K562 (cell line): Measurements from ENCODE around the gene ZDHHC1. TPM values are rescaled to one million over a fixed set of nuclear protein-coding genes. Genes with fewer than 3 reads are reported as not detected.
A peak's percentile ranks its signal among the peaks of the same experiment; 100 is the strongest.

ENCODE experiments used
- ATAC-seq: fragments of 200-7000 bp; cut with Tn5 transposase; 3 replicates; pipeline ENCODE4 v1.9.1; 2020; ENCODE audit warnings: moderate library complexity
- BruUV-seq: library from RNA; stranded (reverse); fragments of 400-500 nt; replicated peaks from 2 replicates; lab custom pipeline; 2021; lab: Mats Ljungman, UMichigan
- CTCF ChIA-PET: fragments of 300-600 bp; formaldehyde crosslinking; extraction: SDS; loops from one replicate; lab custom pipeline; 2021; ENCODE audit warnings: low intra/inter-chr PET ratio; lab: Yijun Ruan, JAX
- POLR2A ChIA-PET: fragments of 300-600, 350-650 bp; sonication (Branson Sonifier 250); formaldehyde crosslinking; extraction: SDS; loops from one replicate; lab custom pipeline; 2021; ENCODE audit warnings: antibody characterized with exemption, inconsistent platforms; lab: Yijun Ruan, JAX
- DNase-seq, 4 experiments: peaks; one replicate each; pipeline versions ENCODE4 v3.0.0 to v3.0.0-alpha.2; 2011 to 2018; ENCODE audit warnings: low spot score in 3 of 4, mixed read lengths in 3 of 4; ENCODE audit errors: extremely low read depth in 1 of 4
- FAIRE-seq: peaks from 2 replicates; lab custom pipeline; 2011; peaks lifted over from hg19 to GRCh38; lab: Jason Lieb, UNC
- H2AFZ ChIP-seq: 2 replicates; pipeline ENCODE4 v1.6.0; 2011; ENCODE audit warnings: low read depth, low read length, control low read depth, inconsistent platforms
- H3K27ac ChIP-seq: fragments of 200-600 bp; 3 replicates; pipeline ENCODE4 v1.8.0; 2011; ENCODE audit warnings: low read depth, mild to moderate bottlenecking, control low read depth, inconsistent platforms, low read length, moderate library complexity, mixed read lengths; ENCODE audit errors: extremely low read depth
- H3K27me3 ChIP-seq, 2 experiments: fragments of 300-600 bp in 1 of 2; 2 replicates in 1 of 2; 3 replicates in 1 of 2; pipeline versions ENCODE4 v1.6.0 to v1.8.0; 2011; ENCODE audit warnings: inconsistent platforms in 2 of 2, low read length in 2 of 2, mild to moderate bottlenecking in 1 of 2, mixed read lengths in 1 of 2, moderate library complexity in 1 of 2; ENCODE audit not compliant: control insufficient read depth in 2 of 2, insufficient read depth in 2 of 2
- H3K36me3 ChIP-seq: fragments of 300-600 bp; 3 replicates; pipeline ENCODE4 v1.8.0; 2011; ENCODE audit warnings: mild to moderate bottlenecking, low read length, inconsistent platforms; ENCODE audit not compliant: control insufficient read depth, insufficient read depth
- H3K4me1 ChIP-seq, 2 experiments: fragments of 200-600 bp in 1 of 2; replicated peaks in 1 of 2; 2 replicates in 1 of 2; 3 replicates in 1 of 2; pipeline versions ENCODE4 v1.5.1 to v1.8.0; 2011; ENCODE audit warnings: inconsistent platforms in 2 of 2, low read length in 2 of 2, mild to moderate bottlenecking in 1 of 2, mixed read lengths in 1 of 2, moderate library complexity in 1 of 2; ENCODE audit not compliant: control insufficient read depth in 2 of 2, insufficient read depth in 2 of 2
- H3K4me2 ChIP-seq: 2 replicates; pipeline ENCODE4 v1.6.1; 2011; ENCODE audit warnings: low read length, control low read depth, inconsistent platforms, mixed read lengths; ENCODE audit not compliant: insufficient read depth
- H3K4me3 ChIP-seq: fragments of 200-600 bp; sonication (generic), shearing (Covaris generic); 2 replicates; pipeline ENCODE4 v1.5.1; 2016; ENCODE audit warnings: control low read depth, inconsistent platforms
- H3K79me2 ChIP-seq: fragments of 200-600 bp; 3 replicates; pipeline ENCODE4 v1.8.0; 2011; ENCODE audit warnings: low read length, inconsistent platforms; ENCODE audit not compliant: control insufficient read depth, insufficient read depth
- H3K9ac ChIP-seq, 2 experiments: 2 replicates each; pipeline versions ENCODE4 v1.6.0 to v1.6.1; 2011; ENCODE audit warnings: low read depth in 2 of 2, low read length in 2 of 2, control low read depth in 1 of 2, inconsistent platforms in 1 of 2, mild to moderate bottlenecking in 1 of 2, mixed read lengths in 1 of 2; ENCODE audit not compliant: insufficient read depth in 1 of 2
- H3K9me1 ChIP-seq: one replicate; pipeline ENCODE4 v1.6.0; 2011; ENCODE audit warnings: inconsistent platforms, mild to moderate bottlenecking, low read length, moderate library complexity; ENCODE audit not compliant: control insufficient read depth, insufficient read depth
- H3K9me3 ChIP-seq: replicated peaks from 2 replicates; pipeline ENCODE4 v1.5.1; 2011; ENCODE audit warnings: low read depth, low read length, inconsistent platforms; ENCODE audit not compliant: control insufficient read depth, insufficient read depth
- H4K20me1 ChIP-seq: replicated peaks from 2 replicates; pipeline ENCODE4 v1.6.1; 2011; ENCODE audit warnings: low read length, inconsistent platforms, mixed read lengths; ENCODE audit not compliant: control insufficient read depth, insufficient read depth
- DPF2 ChIP-seq: fragments of 450-650 bp; IDR thresholded peaks from 2 replicates; pipeline ENCODE4 v1.6.1; 2016
- ETV1 ChIP-seq: fragments of 450-650 bp; conservative IDR thresholded peaks from 2 replicates; pipeline ENCODE4 v1.6.1; 2016; ENCODE audit warnings: missing genetic modification characterization, control low read depth, low read depth, missing compliant biosample characterization
- MAFG ChIP-seq: fragments of 450-650 bp; conservative IDR thresholded peaks from 2 replicates; pipeline ENCODE4 v1.6.1; 2016; ENCODE audit warnings: missing genetic modification characterization, missing compliant biosample characterization
- POLR3G ChIP-seq: IDR thresholded peaks from 2 replicates; pipeline ENCODE4 v1.6.1; 2011; ENCODE audit not compliant: insufficient read length, insufficient replicate concordance; ENCODE audit errors: extremely low read depth
- SPI1 ChIP-seq: IDR thresholded peaks from 2 replicates; pipeline ENCODE4 v1.6.1; 2011; ENCODE audit warnings: low read depth, low read length, control low read depth, borderline replicate concordance
- ZNF316 ChIP-seq: fragments of 450-650 bp; IDR thresholded peaks from 2 replicates; pipeline ENCODE4 v1.6.1; 2016
- WGBS: fragments of 100-300 bp; shearing (Covaris generic); methylation state at CpG from one replicate; pipeline ENCODE4 v1.1.6; 2016; ENCODE audit warnings: low coverage, mixed read lengths; ENCODE audit not compliant: insufficient coverage; ENCODE audit errors: missing lambda C conversion rate; 5-methylcytosine and 5-hydroxymethylcytosine counted together
- in situ Hi-C: fragments of 300-500 bp; cut with MboI; formaldehyde crosslinking; loops from 4 replicates; pipeline ENCODE4 v1.15.0; 2018; ENCODE audit warnings: inconsistent platforms, mixed read lengths
- intact Hi-C: fragments of 100-400 bp; cut with micrococcal nuclease; formaldehyde crosslinking; loops from 2 replicates; pipeline ENCODE4 v1.14.2; 2022
- polyA plus RNA-seq, 8 experiments: library from polyadenylated mRNA; depleted of rRNA in 4 of 8; stranded (reverse) in 5 of 8; unstranded in 3 of 8; fragments of >200 nt; fragmentation: Nextera tagmentation in 2 of 8; fragmentation: Illumina TruSeq in 1 of 8; extraction: Ambion mirVana in 2 of 8; extraction: Trizol in 1 of 8; gene quantifications; 2 replicates each; pipeline versions ENCODE4 v1.2.1 to v1.2.3, GENCODE V29; 2011 to 2014; ENCODE audit warnings: inconsistent platforms in 1 of 8, missing spikeins in 1 of 8
- total RNA-seq, 7 experiments: library from RNA; depleted of rRNA in 6 of 7; stranded (reverse); fragments of >200 nt in 6 of 7; fragmentation: Illumina TruSeq in 2 of 7; extraction: Trizol in 2 of 7; gene quantifications; 2 replicates each; pipeline versions ENCODE4 v1.2.1 to v1.2.3, GENCODE V29; 2011 to 2021; ENCODE audit warnings: low replicate concordance in 1 of 7
- TF ChIP-seq, protein P1 (sequence below): sonication (generic); formaldehyde crosslinking; IDR thresholded peaks from 2 replicates; pipeline ENCODE4 v1.8.1; 2023; ENCODE audit warnings: mild to moderate bottlenecking, missing genetic modification reagents

ZDHHC1 gene
- total and polyA plus RNA-seq, 9 of the 15 experiments (the other 6 are each of a cell fraction or from before 2014, with no cell fraction given), result 0.06 to 0.77 (median 0.25) TPM; not detected in 4

- Histone ChIP-seq H3K27ac (no peak overlapping the region), H2AFZ (no peak overlapping the region), H3K9me1 (peaks cover 24% of the 10 kb centered on the region), H3K4me3 (no peak overlapping the region), H4K20me1 (peaks cover 71% of the 10 kb centered on the region), H3K79me2 (peaks cover 56% of the 10 kb centered on the region), H3K4me1 (peaks cover 30 to 46% of the 10 kb centered on the region in 2 experiments), H3K9me3 (no peaks in the 10 kb centered on the region), H3K4me2 (no peak overlapping the region), H3K9ac (0 out of 4 replicates have a peak overlapping the region, but pooled peaks of 1 of the 2 experiments have one; percentile 31), H3K36me3 (peaks cover 36% of the 10 kb centered on the region; the same call in 2 of the 3 replicates), H3K27me3 (no peaks in the 10 kb centered on the region)
- DNase-seq (no peak), ATAC-seq (no peak), FAIRE-seq (no peak)
- in situ Hi-C loops, result no loop called here
- intact Hi-C loops, result loop anchor here (10.0 kb wide), 1 partner anchor 508 kb away; no protein-coding TSS in a partner anchor
- no TSS peak for BruUV-seq
- TF ChIP-seq POLR3G, result no peak
- TF ChIP-seq ZNF316, result peak; percentile 83
- no peak for TF ChIP-seq SPI1
- no peak for TF ChIP-seq ETV1 (tag)
- TF ChIP-seq, protein P1, sequence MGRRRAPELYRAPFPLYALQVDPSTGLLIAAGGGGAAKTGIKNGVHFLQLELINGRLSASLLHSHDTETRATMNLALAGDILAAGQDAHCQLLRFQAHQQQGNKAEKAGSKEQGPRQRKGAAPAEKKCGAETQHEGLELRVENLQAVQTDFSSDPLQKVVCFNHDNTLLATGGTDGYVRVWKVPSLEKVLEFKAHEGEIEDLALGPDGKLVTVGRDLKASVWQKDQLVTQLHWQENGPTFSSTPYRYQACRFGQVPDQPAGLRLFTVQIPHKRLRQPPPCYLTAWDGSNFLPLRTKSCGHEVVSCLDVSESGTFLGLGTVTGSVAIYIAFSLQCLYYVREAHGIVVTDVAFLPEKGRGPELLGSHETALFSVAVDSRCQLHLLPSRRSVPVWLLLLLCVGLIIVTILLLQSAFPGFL (CRISPR knock-in tag), result no peak
- TF ChIP-seq DPF2, result no peak
- TF ChIP-seq MAFG (tag), result peak; percentile 45
- 71% methylated on average over 5 of the region's 5 CpGs for WGBS
- CTCF ChIA-PET, result interaction anchor here (0.6 kb wide), 1 partner anchor 32 kb away, joined by 3 read pairs; no protein-coding TSS in a partner anchor
- POLR2A ChIA-PET, result interaction anchor here (0.6 to 1.5 kb wide), 4 partner anchors 10 to 177 kb away, joined by 3 to 5 read pairs (median 3); no protein-coding TSS in a partner anchor
These were observed 46.8 kb upstream of the ZDHHC1 start for GRCh38 chr16:67463059-67463458.
